K562 (cell line): Measurements from ENCODE around the gene FN3KRP. TPM values are rescaled to one million over a fixed set of nuclear protein-coding genes. Genes with fewer than 3 reads are reported as not detected.

Experiments used
- ARID2 ChIP-seq: fragments of 450-650 bp; IDR thresholded peaks from 2 replicates; pipeline ENCODE4 v1.6.1; 2017; ENCODE audit warnings: antibody characterized with exemption, mild to moderate bottlenecking
- ASH1L ChIP-seq: fragments of 450-650 bp; IDR thresholded peaks from 2 replicates; pipeline ENCODE4 v1.6.1; 2018; ENCODE audit warnings: borderline replicate concordance, mild to moderate bottlenecking, low read depth; ENCODE audit not compliant: partially characterized antibody
- DPF2 ChIP-seq: fragments of 450-650 bp; IDR thresholded peaks from 2 replicates; pipeline ENCODE4 v1.6.1; 2016
- EP400 ChIP-seq: fragments of 450-650 bp; IDR thresholded peaks from 2 replicates; pipeline ENCODE4 v1.6.1; 2017; ENCODE audit warnings: antibody characterized with exemption, mild to moderate bottlenecking, moderate library complexity
- GATA2 ChIP-seq: sonication (generic); formaldehyde crosslinking; IDR thresholded peaks from 2 replicates; pipeline ENCODE4 v1.4.0; 2020; ENCODE audit warnings: mild to moderate bottlenecking, missing genetic modification reagents
- HNRNPH1 ChIP-seq: fragments of 200-400 bp; formaldehyde crosslinking; optimal IDR thresholded peaks from 2 replicates; pipeline ENCODE3; 2017; ENCODE audit warnings: low read depth, mild to moderate bottlenecking, low read length, moderate library complexity
- IFI16 ChIP-seq: fragments of 250-450 bp; sonication (Bioruptor Pico); IDR thresholded peaks from 2 replicates; pipeline ENCODE4 v2.1.2; 2022; ENCODE audit warnings: mild to moderate bottlenecking, inconsistent platforms
- KLF16 ChIP-seq: IDR thresholded peaks from 2 replicates; pipeline ENCODE4 v1.6.1; 2016; ENCODE audit warnings: antibody characterized with exemption
- SMARCA5 ChIP-seq: fragments of 450-650 bp; IDR thresholded peaks from 2 replicates; pipeline ENCODE4 v1.6.1; 2016
- ZC3H8 ChIP-seq: fragments of 450-650 bp; IDR thresholded peaks from 2 replicates; pipeline ENCODE4 v1.6.1; 2017
- ZNF140 ChIP-seq: fragments of 250-450 bp; sonication (Bioruptor Pico); IDR thresholded peaks from 2 replicates; pipeline ENCODE4 v1.8.0; 2021; ENCODE audit warnings: moderate library complexity, mild to moderate bottlenecking, inconsistent platforms
- ZNF274 ChIP-seq: IDR thresholded peaks from 2 replicates; pipeline ENCODE4 v1.6.1; 2011; ENCODE audit warnings: low read depth, mild to moderate bottlenecking, low read length, moderate library complexity, borderline replicate concordance
- ZNF79 ChIP-seq: fragments of 250-450 bp; sonication (Bioruptor Pico); IDR thresholded peaks from 2 replicates; pipeline ENCODE4 v1.4.0; 2020; ENCODE audit warnings: low read depth, mild to moderate bottlenecking, moderate library complexity
- polyA plus RNA-seq, 8 experiments: library from polyadenylated mRNA; depleted of rRNA in 4 of 8; stranded (reverse) in 5 of 8; unstranded in 3 of 8; fragments of >200 nt; fragmentation: Nextera tagmentation in 2 of 8; fragmentation: Illumina TruSeq in 1 of 8; extraction: Ambion mirVana in 2 of 8; extraction: Trizol in 1 of 8; gene quantifications; 2 replicates each; pipeline versions ENCODE4 v1.2.1 to v1.2.3, GENCODE V29; 2011 to 2014; ENCODE audit warnings: inconsistent platforms in 1 of 8, missing spikeins in 1 of 8
- total RNA-seq, 7 experiments: library from RNA; depleted of rRNA in 6 of 7; stranded (reverse); fragments of >200 nt in 6 of 7; fragmentation: Illumina TruSeq in 2 of 7; extraction: Trizol in 2 of 7; gene quantifications; 2 replicates each; pipeline versions ENCODE4 v1.2.1 to v1.2.3, GENCODE V29; 2011 to 2021; ENCODE audit warnings: low replicate concordance in 1 of 7
- TF ChIP-seq, protein P1 (sequence below): fragments of 250-450 bp; sonication (Bioruptor Pico); IDR thresholded peaks from 2 replicates; pipeline ENCODE4 v1.5.0; 2020; ENCODE audit warnings: mild to moderate bottlenecking
- TF ChIP-seq, protein P2 (sequence below): sonication (generic); formaldehyde crosslinking; IDR thresholded peaks from 2 replicates; pipeline ENCODE4 v1.5.0; 2020; ENCODE audit warnings: missing genetic modification reagents
- TF ChIP-seq, protein P3 (sequence below), 2 experiments: fragments of 200-800 bp in 1 of 2; sonication (Bioruptor generic) in 1 of 2; sonication (generic) in 1 of 2; formaldehyde crosslinking in 1 of 2; IDR thresholded peaks in 1 of 2; conservative IDR thresholded peaks in 1 of 2; 2 replicates each; pipeline versions ENCODE4 v1.5.0 to v1.6.1; 2016 to 2020; ENCODE audit warnings: missing compliant biosample characterization in 1 of 2, missing genetic modification characterization in 1 of 2, missing genetic modification reagents in 1 of 2
- TF ChIP-seq, protein P4 (sequence below): conservative IDR thresholded peaks from 2 replicates; pipeline ENCODE4 v1.6.1; 2011; ENCODE audit warnings: low read depth, mild to moderate bottlenecking, low read length; ENCODE audit not compliant: control insufficient read depth
- TF ChIP-seq, protein P5 (sequence below): fragments of 450-650 bp; IDR thresholded peaks from 2 replicates; pipeline ENCODE4 v1.6.1; 2017; ENCODE audit warnings: mild to moderate bottlenecking, moderate library complexity

The FN3KRP gene
- total and polyA plus RNA-seq, 9 of the 15 experiments (the other 6 are each of a cell fraction or from before 2014, with no cell fraction given): 2.0 to 32.1 (median 24.9) TPM

DNA sequence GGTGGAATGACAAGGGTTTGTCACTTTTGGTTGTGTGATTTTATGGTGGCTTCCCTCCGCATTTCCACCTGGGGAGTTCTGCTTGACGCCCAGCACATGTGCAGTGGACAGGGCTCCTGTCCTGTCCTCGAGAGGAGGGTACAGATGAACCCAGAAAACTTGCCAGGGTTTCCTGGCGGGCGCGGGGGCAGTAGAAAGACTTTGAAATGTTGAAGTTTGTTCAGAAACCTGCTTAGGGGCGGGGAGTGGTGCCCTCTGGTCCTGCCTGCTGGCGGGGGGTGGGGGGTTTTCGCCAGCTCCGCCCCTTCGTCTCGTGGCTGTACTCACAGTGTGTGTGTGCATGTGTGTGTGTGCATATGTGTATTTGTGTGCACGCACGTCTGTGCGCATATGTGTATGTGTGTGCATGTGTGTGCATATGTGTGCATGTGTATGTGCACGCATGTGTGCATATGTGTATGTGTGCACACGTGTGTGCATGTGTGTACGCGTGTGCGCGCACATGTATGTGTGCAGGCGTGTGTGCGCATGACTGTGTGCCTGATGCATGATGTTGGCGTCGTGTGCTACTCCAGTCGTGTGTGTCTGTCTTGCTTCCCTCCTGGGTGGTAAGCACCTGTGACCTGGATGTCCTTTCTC lies 6.8 kb downstream of the FN3KRP start (continued):
- no peak for TF ChIP-seq ZC3H8
- TF ChIP-seq, protein P1, sequence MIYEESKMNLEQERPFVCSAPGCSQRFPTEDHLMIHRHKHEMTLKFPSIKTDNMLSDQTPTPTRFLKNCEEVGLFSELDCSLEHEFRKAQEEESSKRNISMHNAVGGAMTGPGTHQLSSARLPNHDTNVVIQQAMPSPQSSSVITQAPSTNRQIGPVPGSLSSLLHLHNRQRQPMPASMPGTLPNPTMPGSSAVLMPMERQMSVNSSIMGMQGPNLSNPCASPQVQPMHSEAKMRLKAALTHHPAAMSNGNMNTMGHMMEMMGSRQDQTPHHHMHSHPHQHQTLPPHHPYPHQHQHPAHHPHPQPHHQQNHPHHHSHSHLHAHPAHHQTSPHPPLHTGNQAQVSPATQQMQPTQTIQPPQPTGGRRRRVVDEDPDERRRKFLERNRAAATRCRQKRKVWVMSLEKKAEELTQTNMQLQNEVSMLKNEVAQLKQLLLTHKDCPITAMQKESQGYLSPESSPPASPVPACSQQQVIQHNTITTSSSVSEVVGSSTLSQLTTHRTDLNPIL (CRISPR knock-in tag): no peak
- no peak for TF ChIP-seq ZNF79 (CRISPR knock-in tag)
- TF ChIP-seq KLF16: no peak
- TF ChIP-seq, protein P2, sequence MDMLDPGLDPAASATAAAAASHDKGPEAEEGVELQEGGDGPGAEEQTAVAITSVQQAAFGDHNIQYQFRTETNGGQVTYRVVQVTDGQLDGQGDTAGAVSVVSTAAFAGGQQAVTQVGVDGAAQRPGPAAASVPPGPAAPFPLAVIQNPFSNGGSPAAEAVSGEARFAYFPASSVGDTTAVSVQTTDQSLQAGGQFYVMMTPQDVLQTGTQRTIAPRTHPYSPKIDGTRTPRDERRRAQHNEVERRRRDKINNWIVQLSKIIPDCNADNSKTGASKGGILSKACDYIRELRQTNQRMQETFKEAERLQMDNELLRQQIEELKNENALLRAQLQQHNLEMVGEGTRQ (CRISPR knock-in tag): no peak
- TF ChIP-seq EP400: no peak
- TF ChIP-seq, protein P3, sequence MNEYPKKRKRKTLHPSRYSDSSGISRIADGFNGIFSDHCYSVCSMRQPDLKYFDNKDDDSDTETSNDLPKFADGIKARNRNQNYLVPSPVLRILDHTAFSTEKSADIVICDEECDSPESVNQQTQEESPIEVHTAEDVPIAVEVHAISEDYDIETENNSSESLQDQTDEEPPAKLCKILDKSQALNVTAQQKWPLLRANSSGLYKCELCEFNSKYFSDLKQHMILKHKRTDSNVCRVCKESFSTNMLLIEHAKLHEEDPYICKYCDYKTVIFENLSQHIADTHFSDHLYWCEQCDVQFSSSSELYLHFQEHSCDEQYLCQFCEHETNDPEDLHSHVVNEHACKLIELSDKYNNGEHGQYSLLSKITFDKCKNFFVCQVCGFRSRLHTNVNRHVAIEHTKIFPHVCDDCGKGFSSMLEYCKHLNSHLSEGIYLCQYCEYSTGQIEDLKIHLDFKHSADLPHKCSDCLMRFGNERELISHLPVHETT (CRISPR knock-in tag; conservative IDR thresholded peaks at IDR 0.05 in 1 of 2, IDR thresholded peaks at IDR 0.05 in 1 of 2): no peak
- TF ChIP-seq SMARCA5: no peak
- no peak for TF ChIP-seq IFI16 (CRISPR knock-in tag)
- no peak for TF ChIP-seq GATA2
- peak; percentile 89; the same call in 1 of the 2 replicates for TF ChIP-seq ARID2
- TF ChIP-seq ASH1L: no peak
- no peak for TF ChIP-seq DPF2
- TF ChIP-seq ZNF140: no peak
- TF ChIP-seq ZNF274: no peak
- TF ChIP-seq, protein P4, sequence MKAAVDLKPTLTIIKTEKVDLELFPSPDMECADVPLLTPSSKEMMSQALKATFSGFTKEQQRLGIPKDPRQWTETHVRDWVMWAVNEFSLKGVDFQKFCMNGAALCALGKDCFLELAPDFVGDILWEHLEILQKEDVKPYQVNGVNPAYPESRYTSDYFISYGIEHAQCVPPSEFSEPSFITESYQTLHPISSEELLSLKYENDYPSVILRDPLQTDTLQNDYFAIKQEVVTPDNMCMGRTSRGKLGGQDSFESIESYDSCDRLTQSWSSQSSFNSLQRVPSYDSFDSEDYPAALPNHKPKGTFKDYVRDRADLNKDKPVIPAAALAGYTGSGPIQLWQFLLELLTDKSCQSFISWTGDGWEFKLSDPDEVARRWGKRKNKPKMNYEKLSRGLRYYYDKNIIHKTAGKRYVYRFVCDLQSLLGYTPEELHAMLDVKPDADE: no peak
- no peak for TF ChIP-seq HNRNPH1
- TF ChIP-seq, protein P5, sequence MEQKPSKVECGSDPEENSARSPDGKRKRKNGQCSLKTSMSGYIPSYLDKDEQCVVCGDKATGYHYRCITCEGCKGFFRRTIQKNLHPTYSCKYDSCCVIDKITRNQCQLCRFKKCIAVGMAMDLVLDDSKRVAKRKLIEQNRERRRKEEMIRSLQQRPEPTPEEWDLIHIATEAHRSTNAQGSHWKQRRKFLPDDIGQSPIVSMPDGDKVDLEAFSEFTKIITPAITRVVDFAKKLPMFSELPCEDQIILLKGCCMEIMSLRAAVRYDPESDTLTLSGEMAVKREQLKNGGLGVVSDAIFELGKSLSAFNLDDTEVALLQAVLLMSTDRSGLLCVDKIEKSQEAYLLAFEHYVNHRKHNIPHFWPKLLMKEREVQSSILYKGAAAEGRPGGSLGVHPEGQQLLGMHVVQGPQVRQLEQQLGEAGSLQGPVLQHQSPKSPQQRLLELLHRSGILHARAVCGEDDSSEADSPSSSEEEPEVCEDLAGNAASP: no peak
- TF ChIP-seq, all 486 proteins: peak for 9
